NCI-H2196 (cell line): ENCODE data around the gene NOTCH3.

Source experiments
- DNase-seq: peaks from one replicate; lab custom pipeline; 2025; ENCODE audit not compliant: unreplicated experiment; lab: John Stamatoyannopoulos, UW

Gene NOTCH3

GRCh38 chr19:15166700-15167099 lies 34.1 kb downstream of the NOTCH3 start:
- DNase-seq = no peak

DNA sequence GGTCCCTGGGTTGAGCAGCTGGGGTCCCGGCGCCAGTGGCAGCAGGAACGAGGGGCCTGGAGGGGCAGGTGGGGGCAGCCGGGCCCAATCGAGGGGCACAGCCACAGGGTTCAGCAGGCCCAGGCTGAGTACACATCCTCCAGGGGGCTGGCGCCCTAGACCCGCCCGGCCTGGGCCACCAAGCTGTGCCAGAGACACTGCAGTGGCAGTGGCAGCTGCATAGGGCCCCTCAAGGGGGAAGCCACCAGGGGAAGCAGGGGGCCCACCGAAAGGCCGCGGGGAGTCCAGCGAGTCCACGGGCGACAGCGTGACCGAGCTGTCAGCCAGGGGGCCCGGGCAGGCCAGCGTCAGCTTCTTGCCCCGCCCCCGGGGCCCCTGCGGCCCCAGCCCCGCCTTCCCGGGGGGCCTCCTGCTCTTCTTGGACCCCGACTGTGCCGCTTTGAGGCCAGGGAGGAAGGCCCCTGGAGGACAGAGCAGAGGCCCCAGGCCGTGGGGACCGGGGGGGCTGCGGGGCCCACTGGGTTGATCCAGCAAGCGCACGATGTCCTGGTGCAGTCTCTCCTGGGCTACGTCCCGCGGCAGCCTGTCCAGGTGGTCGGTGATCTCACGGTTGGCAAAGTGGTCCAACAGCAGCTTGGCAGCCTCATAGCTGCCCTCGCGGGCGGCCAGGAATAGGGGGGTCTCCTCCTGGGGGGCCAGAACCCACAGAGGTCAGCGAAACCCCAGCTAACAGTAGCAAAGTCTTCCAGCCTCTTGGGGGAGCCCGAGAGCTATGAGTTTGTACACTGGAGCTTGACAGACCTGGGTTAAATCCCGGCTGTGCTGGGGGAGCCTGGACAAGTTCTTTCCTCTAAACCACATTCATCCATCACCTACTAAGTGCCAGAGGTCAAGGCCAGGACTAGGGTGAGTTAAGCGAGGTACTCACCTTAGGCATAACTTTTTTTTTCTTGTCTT lies 39.5 kb downstream of the NOTCH3 start:
- DNase-seq = peak; percentile 39

- DNase-seq = no peak
Measured at GRCh38 chr19:15159251-15159650, 41.5 kb downstream of the NOTCH3 start.

GRCh38 chr19:15156391-15156790 lies 44.4 kb downstream of the NOTCH3 start:
- DNase-seq = no peak

- no peak for DNase-seq
Measured at GRCh38 chr19:15155296-15155695, 45.5 kb downstream of the NOTCH3 start.

DNA sequence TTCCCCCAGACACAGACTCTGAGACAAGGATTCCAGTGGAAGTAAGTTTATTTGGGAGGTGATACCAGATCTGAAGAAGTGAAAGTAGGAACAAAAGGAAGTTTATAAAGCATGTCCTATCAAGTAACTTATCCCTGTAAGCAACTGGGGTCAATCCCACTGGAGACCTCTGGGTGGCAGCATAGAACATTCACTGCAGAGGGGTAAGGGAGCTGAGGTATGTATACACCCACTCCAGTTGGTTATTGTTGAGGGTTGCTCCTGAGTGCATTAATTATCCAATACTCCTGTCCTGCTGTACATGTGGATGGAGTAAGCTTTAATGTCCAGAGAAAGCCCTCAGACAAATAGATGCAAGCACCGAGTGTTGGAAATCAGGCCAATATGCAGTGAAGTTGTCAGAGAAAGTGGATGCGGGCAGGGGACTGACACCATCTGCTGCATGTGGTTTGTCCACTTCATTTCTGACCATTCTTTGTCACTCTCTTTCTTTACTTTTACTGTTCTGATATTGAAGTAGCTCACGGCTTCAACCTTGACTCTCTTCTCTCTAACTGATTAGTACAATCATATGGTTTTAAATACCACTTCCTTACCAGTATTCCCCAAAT lies 46.7 kb downstream of the NOTCH3 start:
- peak; percentile 32 for DNase-seq

DNA sequence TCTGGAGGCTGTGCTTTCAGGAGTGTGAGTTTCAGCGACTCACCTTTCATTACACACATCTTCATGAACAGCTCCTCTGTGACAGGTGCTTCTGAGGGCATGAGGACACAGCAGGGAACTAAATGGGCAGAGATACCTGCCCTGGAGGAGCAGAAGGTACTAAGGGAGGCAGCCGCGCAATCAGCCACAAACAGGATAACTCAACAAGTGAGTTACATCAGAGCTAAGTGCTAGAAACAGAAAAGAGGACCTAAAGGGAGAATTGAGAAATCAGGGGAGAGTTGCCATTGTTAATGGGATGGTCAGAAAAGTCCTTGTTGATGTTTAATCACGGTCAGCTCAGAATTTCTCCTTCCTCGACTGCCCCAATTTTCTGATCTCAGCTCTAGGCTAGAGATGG lies 51.1 kb downstream of the NOTCH3 start:
- no peak for DNase-seq

GRCh38 chr19:15147090-15147489 lies 53.7 kb downstream of the NOTCH3 start:
- DNase-seq = no peak

- DNase-seq = no peak
Measured at GRCh38 chr19:15144046-15144646, 56.6 kb downstream of the NOTCH3 start.

GRCh38 chr19:15142313-15142712 lies 58.5 kb downstream of the NOTCH3 start:
- DNase-seq = no peak

- no peak for DNase-seq
Measured at GRCh38 chr19:15141143-15141542, 59.7 kb downstream of the NOTCH3 start.

- DNase-seq = no peak
Measured at GRCh38 chr19:15138427-15138826, 62.4 kb downstream of the NOTCH3 start.

DNA sequence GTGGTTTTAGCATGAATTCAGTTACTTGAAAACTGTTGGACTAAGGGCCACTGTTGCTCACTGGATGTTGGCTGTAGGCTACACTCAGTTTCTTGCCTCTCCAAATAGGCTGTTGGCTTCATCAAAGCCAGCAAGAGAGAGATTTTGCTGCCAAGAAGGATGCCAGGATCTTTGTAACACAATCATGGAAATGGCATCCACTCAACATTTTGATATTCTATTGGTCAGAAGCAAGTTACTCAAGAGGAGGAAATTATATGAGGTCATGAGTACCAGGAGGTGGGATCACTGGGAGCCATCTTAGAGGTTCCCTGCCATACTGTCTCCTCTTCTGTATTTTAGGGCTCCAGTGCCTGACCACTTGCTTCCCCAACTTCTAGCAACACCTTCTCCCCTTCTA lies 63.0 kb downstream of the NOTCH3 start:
- DNase-seq = no peak

DNA sequence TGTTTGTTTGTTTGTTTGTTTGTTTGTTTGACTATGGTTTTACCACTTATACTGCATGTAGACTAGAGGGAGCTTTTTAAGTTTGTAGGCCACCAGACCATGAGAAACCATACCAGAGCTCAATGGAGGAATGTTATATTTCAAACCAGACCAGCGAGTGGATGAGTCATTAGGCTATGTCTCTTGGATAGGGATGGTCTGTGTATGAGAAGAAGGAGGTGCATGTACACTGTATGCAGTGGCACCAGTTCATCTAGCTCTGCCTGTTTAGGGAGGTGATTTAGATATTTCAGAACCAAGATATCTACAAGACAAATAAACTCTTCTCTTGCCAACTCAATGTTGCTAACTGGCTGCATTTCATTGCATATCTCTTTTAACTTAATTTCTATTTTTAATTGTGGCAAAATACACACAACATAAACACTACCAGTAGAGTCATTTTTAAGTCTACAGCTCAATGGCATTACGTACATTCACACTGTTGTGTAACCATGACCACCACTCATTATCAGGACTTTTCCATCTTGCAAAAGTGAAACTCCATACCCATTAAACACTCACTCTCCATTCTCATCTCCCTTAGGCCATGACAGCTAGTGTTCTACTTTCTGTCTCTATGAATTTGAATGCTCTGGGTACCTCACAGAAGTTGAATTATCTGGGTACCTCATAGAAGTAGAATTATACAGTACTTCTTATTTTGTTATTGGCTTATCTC lies 64.4 kb downstream of the NOTCH3 start:
- no peak for DNase-seq

GRCh38 chr19:15129856-15130585 lies 70.8 kb downstream of the NOTCH3 start:
- no peak for DNase-seq

- no peak for DNase-seq
Measured at GRCh38 chr19:15128162-15128770, 72.5 kb downstream of the NOTCH3 start.

DNA sequence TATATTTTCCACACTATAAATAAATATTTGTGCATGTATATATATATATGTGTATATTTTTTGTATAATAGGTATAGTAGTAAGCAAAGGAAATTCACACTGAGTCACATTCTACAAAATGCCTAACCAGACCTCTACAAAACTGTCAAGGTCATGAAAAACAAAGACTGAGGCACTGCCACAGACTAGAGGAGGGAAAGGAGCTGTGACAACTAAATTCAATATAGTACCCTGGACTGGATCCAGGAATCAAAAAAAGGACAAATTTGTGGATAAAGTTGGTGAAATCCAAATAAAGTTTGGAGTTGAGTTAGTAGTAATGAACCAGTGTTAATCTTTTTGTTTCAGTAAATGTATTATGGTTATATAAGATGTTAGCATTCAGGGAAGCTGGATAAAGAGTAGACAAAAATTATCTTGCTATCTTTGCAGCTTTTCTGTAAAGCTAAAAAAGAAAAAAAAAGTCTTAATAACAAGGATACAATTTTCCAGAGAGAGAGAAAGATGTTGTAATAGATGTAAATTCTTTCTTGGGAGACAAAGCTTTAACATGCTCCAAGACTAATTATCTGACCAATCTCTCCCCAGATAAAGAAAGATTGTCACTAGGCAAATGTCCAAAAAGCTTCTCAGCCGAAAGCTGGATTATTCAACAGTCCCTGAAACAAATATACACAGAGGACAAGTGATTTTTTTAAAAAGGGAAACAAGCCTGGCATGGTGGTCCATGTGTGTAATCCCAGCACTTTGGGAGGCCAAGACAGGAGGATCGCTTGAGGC lies 74.5 kb downstream of the NOTCH3 start:
- DNase-seq = no peak

DNA sequence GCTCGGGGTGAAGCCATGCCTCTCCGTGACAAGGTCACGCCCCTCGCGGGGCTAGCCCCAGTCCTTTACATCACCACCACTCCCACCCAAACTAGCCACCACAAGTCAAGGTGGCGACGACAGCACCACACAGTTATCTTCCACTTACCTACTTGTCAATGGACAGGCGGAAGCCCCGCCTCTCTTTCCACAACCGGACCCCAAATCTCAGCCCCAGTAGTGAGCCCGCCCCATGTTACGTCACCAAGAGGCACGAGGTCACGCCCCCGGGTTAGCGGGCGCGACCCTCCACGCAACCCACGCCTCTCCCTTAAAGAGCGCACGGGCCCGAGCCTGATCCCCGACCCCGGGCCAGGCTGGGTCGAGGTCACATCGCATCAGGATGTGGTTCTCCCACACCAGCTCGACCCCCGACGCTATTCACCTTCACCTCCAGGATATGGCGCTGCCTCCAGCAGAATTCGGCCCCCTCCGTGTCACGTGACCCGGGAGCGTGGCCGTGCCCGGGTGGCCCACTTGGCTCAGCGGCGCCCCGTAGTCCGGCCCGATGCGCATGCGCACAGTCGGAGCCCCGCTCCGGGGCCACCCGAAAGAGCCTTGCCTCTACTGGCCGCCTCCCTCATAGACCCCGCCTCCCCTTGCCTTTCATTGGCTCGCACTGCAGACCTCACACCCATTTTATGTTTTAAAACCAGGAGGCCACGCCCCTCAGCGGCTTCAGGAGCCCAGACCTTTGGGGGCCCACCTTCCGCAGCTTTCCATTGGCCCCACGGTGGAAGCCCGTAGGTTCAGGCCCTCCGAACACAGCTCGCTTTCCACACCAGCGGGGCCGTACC lies 75.3 kb downstream of the NOTCH3 start:
- peak; percentile 98 for DNase-seq
